ENCODE data around the gene SLC17A2.

DNA sequence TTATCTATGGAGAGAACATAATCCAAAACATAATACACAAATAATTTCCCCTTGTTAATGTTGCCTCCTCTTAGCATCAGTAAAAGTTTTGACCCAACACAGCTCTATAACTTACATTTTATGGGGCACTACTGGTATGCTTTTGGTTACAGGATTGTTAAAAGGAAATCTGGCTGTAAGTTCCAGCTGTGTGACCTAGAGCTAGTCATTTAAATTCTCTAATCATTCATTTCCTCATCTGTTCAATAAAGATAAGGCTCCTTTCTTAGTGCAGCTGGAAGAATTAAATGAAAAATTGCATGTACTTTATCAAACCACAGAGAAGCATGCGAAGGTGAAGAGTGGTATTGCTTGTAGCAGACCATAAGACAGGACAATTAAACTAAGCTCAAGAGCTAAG lies 4.6 kb downstream of the SLC17A2 start:
- TF ChIP-seq, protein P1, sequence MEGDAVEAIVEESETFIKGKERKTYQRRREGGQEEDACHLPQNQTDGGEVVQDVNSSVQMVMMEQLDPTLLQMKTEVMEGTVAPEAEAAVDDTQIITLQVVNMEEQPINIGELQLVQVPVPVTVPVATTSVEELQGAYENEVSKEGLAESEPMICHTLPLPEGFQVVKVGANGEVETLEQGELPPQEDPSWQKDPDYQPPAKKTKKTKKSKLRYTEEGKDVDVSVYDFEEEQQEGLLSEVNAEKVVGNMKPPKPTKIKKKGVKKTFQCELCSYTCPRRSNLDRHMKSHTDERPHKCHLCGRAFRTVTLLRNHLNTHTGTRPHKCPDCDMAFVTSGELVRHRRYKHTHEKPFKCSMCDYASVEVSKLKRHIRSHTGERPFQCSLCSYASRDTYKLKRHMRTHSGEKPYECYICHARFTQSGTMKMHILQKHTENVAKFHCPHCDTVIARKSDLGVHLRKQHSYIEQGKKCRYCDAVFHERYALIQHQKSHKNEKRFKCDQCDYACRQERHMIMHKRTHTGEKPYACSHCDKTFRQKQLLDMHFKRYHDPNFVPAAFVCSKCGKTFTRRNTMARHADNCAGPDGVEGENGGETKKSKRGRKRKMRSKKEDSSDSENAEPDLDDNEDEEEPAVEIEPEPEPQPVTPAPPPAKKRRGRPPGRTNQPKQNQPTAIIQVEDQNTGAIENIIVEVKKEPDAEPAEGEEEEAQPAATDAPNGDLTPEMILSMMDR (IDR thresholded peaks at IDR 0.05 in 8 of 11, conservative IDR thresholded peaks at IDR 0.05 in 3 of 11) = no peak
- TF ChIP-seq POLR2A (IDR thresholded peaks at IDR 0.05) = no peak

Measured in spleen (tissue), 7 donors.